Ovary (tissue), 9 donors: ENCODE results near the gene AP5B1. TPM values are rescaled to one million over a fixed set of nuclear protein-coding genes. Genes with fewer than 3 reads are reported as not detected.

Source experiments
- DNase-seq, 5 donors: peaks; one replicate each; pipeline ENCODE4 v3.0.0-alpha.2; 2019 to 2020
- H3K27ac ChIP-seq, 2 donors: fragments of 200-600 bp; one replicate each; pipeline versions ENCODE4 v1.5.1 to v1.8.0; 2019 to 2022
- H3K27me3 ChIP-seq: fragments of 200-600 bp; one replicate; pipeline ENCODE4 v1.8.0; 2022
- H3K36me3 ChIP-seq: fragments of 200-600 bp; sonication (generic); one replicate; pipeline ENCODE4 v1.5.1; 2019
- H3K4me1 ChIP-seq: one replicate; pipeline ENCODE4 v1.8.1; 2013; ENCODE audit warnings: mild to moderate bottlenecking, moderate library complexity; ENCODE audit not compliant: insufficient read depth
- H3K4me3 ChIP-seq: fragments of 200-600 bp; sonication (generic); one replicate; pipeline ENCODE4 v1.5.1; 2017
- H3K9me3 ChIP-seq, 2 donors: fragments of 200-600 bp in 1 of 2; sonication (generic) in 1 of 2; one replicate each; pipeline versions ENCODE4 v1.5.1 to v1.8.1; 2013 to 2019; ENCODE audit warnings: mild to moderate bottlenecking in 1 of 2, moderate library complexity in 1 of 2
- EP300 ChIP-seq: sonication (generic); formaldehyde crosslinking; IDR thresholded peaks from one replicate; pipeline ENCODE4 v1.6.1; 2017; ENCODE audit warnings: antibody characterized with exemption
- POLR2A ChIP-seq: fragments of 450-650 bp; IDR thresholded peaks from one replicate; pipeline ENCODE4 v1.6.1; 2017; ENCODE audit warnings: antibody characterized with exemption, mild to moderate bottlenecking, moderate library complexity
- WGBS, 3 donors: extraction: QIAGEN DNeasy Blood & Tissue Kit in 1 of 3; methylation state at CpG; one replicate each; pipeline versions ENCODE4 v1.1.5 to v1.1.7; 2013 to 2017; 5-methylcytosine and 5-hydroxymethylcytosine counted together
- intact Hi-C, 4 donors: fragments of 100-400 bp; cut with DNase I; formaldehyde crosslinking; loops; one replicate each; pipeline versions ENCODE4 v1.11.0 to v1.15.1; 2022 to 2023
- polyA plus RNA-seq, 2 donors: library from polyadenylated mRNA; stranded (reverse); fragments of 200-250 nt in 1 of 2; fragments of 350-450 nt in 1 of 2; fragmentation: Illumina TruSeq in 1 of 2; extraction: RNeasy Lipid Tissue Mini Kit (QIAGEN cat#74804) in 1 of 2; gene quantifications; one replicate each; pipeline ENCODE4 v1.2.3, GENCODE V29; 2013 to 2014
- total RNA-seq, 7 donors: library from RNA; depleted of rRNA in 2 of 7; stranded (reverse); fragments of >200 nt in 2 of 7; fragmentation: NEBNext Ultra II Directional in 3 of 7; extraction: Animal tissue kit (Norgen Biotek cat#: 25700) in 3 of 7; gene quantifications; one replicate each; pipeline versions ENCODE4 v1.1.0 to v1.2.4, GENCODE V29; 2016 to 2023
- TF ChIP-seq, protein P1 (sequence below), 3 donors: fragments of 450-650 bp in 2 of 3; fragments of 200-600 bp in 1 of 3; IDR thresholded peaks; one replicate each; pipeline versions ENCODE4 v1.5.1 to v1.8.0; 2016 to 2022; ENCODE audit warnings: antibody characterized with exemption in 3 of 3, mild to moderate bottlenecking in 1 of 3
- donor health status: DM: no; HTN: no; CAD: no; lungs with moderate emphysema.
- donor health status: DM: no; HTN: no; CAD: no.
- donor health status: Bipolar disorder and iron deficiency.
- donor health status: DM: yes; HTN: yes; CAD: no.
- donor health status: DM: no; HTN: no; CAD: no.
- donor health status: DM: yes; HTN: yes; CAD: no.

Gene AP5B1
- total and polyA plus RNA-seq, 9 donors, result 2.3 to 14.7 (median 7.5) TPM

DNA sequence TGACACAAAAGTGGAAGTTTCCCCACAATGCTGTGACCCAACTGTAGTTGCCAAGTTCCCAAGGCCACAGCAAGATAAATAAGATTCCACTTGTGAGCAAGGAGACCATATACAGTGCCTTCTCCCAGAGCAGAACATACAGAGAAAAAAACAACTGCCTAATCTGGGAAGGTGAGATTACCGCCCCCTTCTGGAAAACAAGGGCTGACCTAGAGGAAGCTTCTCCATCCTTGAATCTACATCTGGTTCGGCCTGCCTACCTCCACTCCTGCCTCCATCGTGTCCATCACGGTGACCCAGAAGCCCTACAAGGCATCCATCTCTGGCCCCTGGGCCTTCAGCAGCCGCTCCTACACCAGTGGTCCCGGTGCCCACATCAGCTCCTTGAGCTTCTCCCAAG lies 54.1 kb downstream of the AP5B1 start:
- Histone ChIP-seq H3K4me1 (no peaks in the 10 kb centered on the region), H3K9me3 (no peaks in the 10 kb centered on the region), H3K4me3 (no peak overlapping the region), H3K27ac (no peak overlapping the region), H3K27me3 (no peaks in the 10 kb centered on the region), H3K36me3 (no peaks in the 10 kb centered on the region)
- WGBS, 3 donors, result 66 to 72% (median 68%) methylated on average over 6 of the region's 6 CpGs
- TF ChIP-seq, protein P1, sequence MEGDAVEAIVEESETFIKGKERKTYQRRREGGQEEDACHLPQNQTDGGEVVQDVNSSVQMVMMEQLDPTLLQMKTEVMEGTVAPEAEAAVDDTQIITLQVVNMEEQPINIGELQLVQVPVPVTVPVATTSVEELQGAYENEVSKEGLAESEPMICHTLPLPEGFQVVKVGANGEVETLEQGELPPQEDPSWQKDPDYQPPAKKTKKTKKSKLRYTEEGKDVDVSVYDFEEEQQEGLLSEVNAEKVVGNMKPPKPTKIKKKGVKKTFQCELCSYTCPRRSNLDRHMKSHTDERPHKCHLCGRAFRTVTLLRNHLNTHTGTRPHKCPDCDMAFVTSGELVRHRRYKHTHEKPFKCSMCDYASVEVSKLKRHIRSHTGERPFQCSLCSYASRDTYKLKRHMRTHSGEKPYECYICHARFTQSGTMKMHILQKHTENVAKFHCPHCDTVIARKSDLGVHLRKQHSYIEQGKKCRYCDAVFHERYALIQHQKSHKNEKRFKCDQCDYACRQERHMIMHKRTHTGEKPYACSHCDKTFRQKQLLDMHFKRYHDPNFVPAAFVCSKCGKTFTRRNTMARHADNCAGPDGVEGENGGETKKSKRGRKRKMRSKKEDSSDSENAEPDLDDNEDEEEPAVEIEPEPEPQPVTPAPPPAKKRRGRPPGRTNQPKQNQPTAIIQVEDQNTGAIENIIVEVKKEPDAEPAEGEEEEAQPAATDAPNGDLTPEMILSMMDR (IDR thresholded peaks at IDR 0.05), result no peak
- TF ChIP-seq POLR2A (no peak), EP300 (no peak)
- DNase-seq, result no peak
- intact Hi-C loops, result no loop called here

Other genes with a start within 250 kb of the AP5B1 start
- 100 to 1,000 TPM; 143 to 292 (median 198) TPM for gene LTBP3, start 222.6 kb downstream of the AP5B1 start, total RNA-seq
- 100 to 1,000 TPM in 1 of 2 donors, 10 to 100 TPM in 1; 35.9 to 130 TPM for gene LTBP3, start 222.6 kb downstream of the AP5B1 start, polyA plus RNA-seq
- 10 to 100 TPM; 26.6 to 59.5 (median 39.2) TPM for gene ZNRD2, start 210.5 kb downstream of the AP5B1 start, total RNA-seq
- gene ZNRD2, start 210.5 kb downstream of the AP5B1 start, polyA plus RNA-seq, result 10 to 100 TPM in 1 of 2 donors, 1 to 10 TPM in 1; 2.3 to 61.8 TPM
- 10 to 100 TPM; 41.0 to 74.0 (median 53.3) TPM for gene FAM89B, start 208.4 kb downstream of the AP5B1 start, total RNA-seq
- 10 to 100 TPM in 1 of 2 donors, 1 to 10 TPM in 1; 1.9 to 47.8 TPM for gene FAM89B, start 208.4 kb downstream of the AP5B1 start, polyA plus RNA-seq
- gene EHBP1L1, start 204.9 kb downstream of the AP5B1 start, total RNA-seq, result 10 to 100 TPM; 21.7 to 63.0 (median 40.3) TPM
- gene EHBP1L1, start 204.9 kb downstream of the AP5B1 start, polyA plus RNA-seq, result 10 to 100 TPM; 24.5 to 42.4 TPM
- 1 to 10 TPM in 3 of 7 donors, under 1 TPM in 4; 0.65 to 4.0 (median 0.95) TPM for gene KCNK7, start 185.2 kb downstream of the AP5B1 start, total RNA-seq
- gene KCNK7, start 185.2 kb downstream of the AP5B1 start, polyA plus RNA-seq, result 1 to 10 TPM in 1 of 2 donors, not detected in 1; 1.5 TPM
- gene MAP3K11, start 166.8 kb downstream of the AP5B1 start, total RNA-seq, result 10 to 100 TPM; 23.2 to 51.9 (median 46.0) TPM
- gene MAP3K11, start 166.8 kb downstream of the AP5B1 start, polyA plus RNA-seq, result 10 to 100 TPM in 1 of 2 donors, 1 to 10 TPM in 1; 6.7 to 27.9 TPM
- gene PCNX3, start 165.2 kb downstream of the AP5B1 start, total RNA-seq, result 10 to 100 TPM; 10.6 to 42.1 (median 28.2) TPM
- 10 to 100 TPM in 1 of 2 donors, 1 to 10 TPM in 1; 3.3 to 14.8 TPM for gene PCNX3, start 165.2 kb downstream of the AP5B1 start, polyA plus RNA-seq
- gene SIPA1, start 142.9 kb downstream of the AP5B1 start, total RNA-seq, result 10 to 100 TPM; 15.0 to 48.2 (median 42.6) TPM
- 10 to 100 TPM; 10.0 to 26.7 TPM for gene SIPA1, start 142.9 kb downstream of the AP5B1 start, polyA plus RNA-seq
- 100 to 1,000 TPM in 1 of 7 donors, 10 to 100 TPM in 6; 50.8 to 102 (median 91.6) TPM for gene RELA, start 118.1 kb downstream of the AP5B1 start, total RNA-seq
- gene RELA, start 118.1 kb downstream of the AP5B1 start, polyA plus RNA-seq, result 10 to 100 TPM; 52.0 to 55.0 TPM
- 100 to 1,000 TPM in 1 of 7 donors, 10 to 100 TPM in 6; 64.5 to 110 (median 78.2) TPM for gene KAT5, start 68.7 kb downstream of the AP5B1 start, total RNA-seq
- gene KAT5, start 68.7 kb downstream of the AP5B1 start, polyA plus RNA-seq, result 10 to 100 TPM; 56.1 to 67.0 TPM
- 100 to 1,000 TPM in 1 of 7 donors, 10 to 100 TPM in 6; 42.5 to 154 (median 49.7) TPM for gene RNASEH2C, start 60.2 kb downstream of the AP5B1 start, total RNA-seq
- 10 to 100 TPM; 17.9 to 67.2 TPM for gene RNASEH2C, start 60.2 kb downstream of the AP5B1 start, polyA plus RNA-seq
- 1 to 10 TPM in 1 of 7 donors, under 1 TPM in 2, not detected in 4; 0.24 to 3.6 (median 0.31) TPM for gene OVOL1, start 6.1 kb upstream of the AP5B1 start, total RNA-seq
- not detected for gene OVOL1, start 6.1 kb upstream of the AP5B1 start, polyA plus RNA-seq
- 1 to 10 TPM in 4 of 7 donors, under 1 TPM in 2, not detected in 1; 0.66 to 3.0 (median 1.6) TPM for gene SNX32, start 53.0 kb upstream of the AP5B1 start, total RNA-seq
- under 1 TPM; 0.40 to 0.80 TPM for gene SNX32, start 53.0 kb upstream of the AP5B1 start, polyA plus RNA-seq
- gene CFL1, start 77.2 kb upstream of the AP5B1 start, total RNA-seq, result 100 to 1,000 TPM; 215 to 585 (median 476) TPM
- 100 to 1,000 TPM; 327 to 693 TPM for gene CFL1, start 77.2 kb upstream of the AP5B1 start, polyA plus RNA-seq
- gene MUS81, start 79.5 kb upstream of the AP5B1 start, total RNA-seq, result 10 to 100 TPM; 36.9 to 87.0 (median 55.7) TPM
- 10 to 100 TPM; 15.9 to 55.9 TPM for gene MUS81, start 79.5 kb upstream of the AP5B1 start, polyA plus RNA-seq
- gene EFEMP2, start 91.8 kb upstream of the AP5B1 start, total RNA-seq, result 100 to 1,000 TPM in 5 of 7 donors, 10 to 100 TPM in 2; 48.2 to 172 (median 144) TPM
- gene EFEMP2, start 91.8 kb upstream of the AP5B1 start, polyA plus RNA-seq, result 100 to 1,000 TPM in 1 of 2 donors, 10 to 100 TPM in 1; 46.6 to 109 TPM
- gene CTSW, start 98.9 kb upstream of the AP5B1 start, total RNA-seq, result 1 to 10 TPM in 2 of 7 donors, under 1 TPM in 5; 0.30 to 1.3 (median 0.81) TPM
- gene CTSW, start 98.9 kb upstream of the AP5B1 start, polyA plus RNA-seq, result under 1 TPM; 0.75 to 0.91 TPM
- 10 to 100 TPM; 32.5 to 71.7 (median 44.2) TPM for gene FIBP, start 107.5 kb upstream of the AP5B1 start, total RNA-seq
- 10 to 100 TPM; 40.1 to 74.2 TPM for gene FIBP, start 107.5 kb upstream of the AP5B1 start, polyA plus RNA-seq
- 10 to 100 TPM; 31.5 to 85.0 (median 58.1) TPM for gene CCDC85B, start 109.7 kb upstream of the AP5B1 start, total RNA-seq
- 10 to 100 TPM in 1 of 2 donors, not detected in 1; 41.5 TPM for gene CCDC85B, start 109.7 kb upstream of the AP5B1 start, polyA plus RNA-seq
- gene FOSL1, start 119.4 kb upstream of the AP5B1 start, total RNA-seq, result 1 to 10 TPM in 4 of 7 donors, under 1 TPM in 3; 0.61 to 9.4 (median 1.1) TPM
- 1 to 10 TPM in 1 of 2 donors, under 1 TPM in 1; 0.94 to 1.0 TPM for gene FOSL1, start 119.4 kb upstream of the AP5B1 start, polyA plus RNA-seq
- gene C11orf68, start 138.1 kb upstream of the AP5B1 start, total RNA-seq, result 10 to 100 TPM; 13.7 to 70.5 (median 38.4) TPM
- 10 to 100 TPM; 20.5 to 57.8 TPM for gene C11orf68, start 138.1 kb upstream of the AP5B1 start, polyA plus RNA-seq
- 10 to 100 TPM; 40.2 to 84.4 (median 78.3) TPM for gene DRAP1, start 138.4 kb upstream of the AP5B1 start, total RNA-seq
- 10 to 100 TPM; 22.2 to 86.7 TPM for gene DRAP1, start 138.4 kb upstream of the AP5B1 start, polyA plus RNA-seq
- gene TSGA10IP, start 164.5 kb upstream of the AP5B1 start, total RNA-seq, result not detected
- not detected for gene TSGA10IP, start 164.5 kb upstream of the AP5B1 start, polyA plus RNA-seq
- 10 to 100 TPM; 41.4 to 64.9 (median 57.0) TPM for gene SART1, start 180.8 kb upstream of the AP5B1 start, total RNA-seq
- 10 to 100 TPM in 1 of 2 donors, 1 to 10 TPM in 1; 8.8 to 52.4 TPM for gene SART1, start 180.8 kb upstream of the AP5B1 start, polyA plus RNA-seq
- gene EIF1AD, start 221.2 kb upstream of the AP5B1 start, total RNA-seq, result 10 to 100 TPM; 15.2 to 42.1 (median 30.2) TPM
- 10 to 100 TPM; 21.3 to 31.7 TPM for gene EIF1AD, start 221.2 kb upstream of the AP5B1 start, polyA plus RNA-seq
- 100 to 1,000 TPM in 5 of 7 donors, 10 to 100 TPM in 2; 42.1 to 268 (median 161) TPM for gene BANF1, start 221.5 kb upstream of the AP5B1 start, total RNA-seq
- gene BANF1, start 221.5 kb upstream of the AP5B1 start, polyA plus RNA-seq, result 100 to 1,000 TPM; 207 to 222 TPM
- gene CST6, start 231.0 kb upstream of the AP5B1 start, total RNA-seq, result 10 to 100 TPM in 1 of 7 donors, under 1 TPM in 4, not detected in 2; 0.32 to 25.4 (median 0.84) TPM
- gene CST6, start 231.0 kb upstream of the AP5B1 start, polyA plus RNA-seq, result under 1 TPM in 1 of 2 donors, not detected in 1; 0.30 TPM
- under 1 TPM in 1 of 7 donors, not detected in 6; 0.25 TPM for gene CATSPER1, start 245.5 kb upstream of the AP5B1 start, total RNA-seq
- not detected for gene CATSPER1, start 245.5 kb upstream of the AP5B1 start, polyA plus RNA-seq